Epithelial cell of prostate (primary cell): Measurements from ENCODE around the gene SLC39A6.
"Not testable (repeated sequence)": the region's sequence is repeated elsewhere in the genome, so short reads cannot be mapped to it uniquely, and the experiment has no call there.

Source experiments
- DNase-seq: peaks from one replicate; pipeline ENCODE4 v3.0.0-alpha.2; 2011; ENCODE audit warnings: low read depth, low spot score
- H3K27ac ChIP-seq: fragments of 450-650 bp; 2 replicates; pipeline ENCODE4 v1.5.1; 2017; ENCODE audit warnings: mild to moderate bottlenecking

SLC39A6 gene

GRCh38 chr18:36129300-36130038, at the start of gene SLC39A6, which contains the start of gene ELP2:
Gene SLC39A6, minus strand, starts transcription at chr18:36129340. Its CDS starts 2,333 bp downstream, at chr18:36127007.
Gene ELP2, plus strand, starts transcription at chr18:36129899. Its CDS starts 35 bp downstream, at chr18:36129934.
- DNase-seq, result peak; percentile 68
- H3K27ac ChIP-seq, result peak within 1 kb of the TSS; percentile 92

- no peak for DNase-seq
- no peak overlapping the region for H3K27ac ChIP-seq
Measured at GRCh38 chr18:36177913-36178312, 48.8 kb upstream of the SLC39A6 start.

GRCh38 chr18:36176711-36177110, 47.6 kb upstream of the SLC39A6 start:
- no peak for DNase-seq
- H3K27ac ChIP-seq, result no peak overlapping the region

- DNase-seq, result no peak
- H3K27ac ChIP-seq, result no peak overlapping the region
Measured at GRCh38 chr18:36176177-36176584, 47.0 kb upstream of the SLC39A6 start.

- H3K27ac ChIP-seq, result no peak overlapping the region
- DNase-seq, result no peak
Measured at GRCh38 chr18:36175481-36175880, 46.3 kb upstream of the SLC39A6 start.

GRCh38 chr18:36169938-36170337, 40.8 kb upstream of the SLC39A6 start:
- H3K27ac ChIP-seq, result no peak overlapping the region
- no peak for DNase-seq

GRCh38 chr18:36168296-36168695, 39.2 kb upstream of the SLC39A6 start:
- not testable (repeated sequence) for DNase-seq, H3K27ac ChIP-seq

- no peak overlapping the region for H3K27ac ChIP-seq
- DNase-seq, result no peak
Measured at GRCh38 chr18:36167692-36168218, 38.6 kb upstream of the SLC39A6 start.

- no peak for DNase-seq
- H3K27ac ChIP-seq, result no peak overlapping the region
Measured at GRCh38 chr18:36162981-36163380, 33.8 kb upstream of the SLC39A6 start.

GRCh38 chr18:36160959-36161371, 31.8 kb upstream of the SLC39A6 start:
- H3K27ac ChIP-seq, result no peak overlapping the region
- no peak for DNase-seq

- no peak overlapping the region for H3K27ac ChIP-seq
- no peak for DNase-seq
Measured at GRCh38 chr18:36158266-36158867, 29.2 kb upstream of the SLC39A6 start.

GRCh38 chr18:36157441-36157840, 28.3 kb upstream of the SLC39A6 start:
- no peak overlapping the region for H3K27ac ChIP-seq
- no peak for DNase-seq

- no peak for DNase-seq
- H3K27ac ChIP-seq, result no peak overlapping the region
Measured at GRCh38 chr18:36155851-36156757, 27.0 kb upstream of the SLC39A6 start.

GRCh38 chr18:36153771-36154170, 24.6 kb upstream of the SLC39A6 start:
- DNase-seq, result no peak
- no peak overlapping the region for H3K27ac ChIP-seq

GRCh38 chr18:36153203-36153602, 24.1 kb upstream of the SLC39A6 start:
- H3K27ac ChIP-seq, result no peak overlapping the region
- DNase-seq, result no peak

GRCh38 chr18:36152781-36153180, 23.6 kb upstream of the SLC39A6 start:
- DNase-seq, result no peak
- no peak overlapping the region for H3K27ac ChIP-seq

- no peak overlapping the region for H3K27ac ChIP-seq
Measured at GRCh38 chr18:36149514-36150289, 20.6 kb upstream of the SLC39A6 start.

GRCh38 chr18:36143391-36143790, 14.3 kb upstream of the SLC39A6 start:
- no peak overlapping the region for H3K27ac ChIP-seq
- no peak for DNase-seq

More at GRCh38 chr18:36149514-36150289, 20.6 kb upstream of the SLC39A6 start:
- DNase-seq, result no peak

- DNase-seq, result no peak
- no peak overlapping the region for H3K27ac ChIP-seq
Measured at GRCh38 chr18:36142751-36143150, 13.6 kb upstream of the SLC39A6 start.

- DNase-seq, result no peak
- no peak overlapping the region for H3K27ac ChIP-seq
Measured at GRCh38 chr18:36141576-36141975, 12.4 kb upstream of the SLC39A6 start.
